CD4-positive, alpha-beta T cell treated with Interleukin-4 for 1 hour (primary cell): Measurements from ENCODE around the gene KLF1.
A peak's percentile ranks its signal among the peaks of the same experiment; 100 is the strongest.

Experiments used
- DNase-seq, 2 donors: peaks; one replicate each; pipeline ENCODE4 v3.0.0-alpha.2; 2020 to 2022

KLF1 gene

DNA sequence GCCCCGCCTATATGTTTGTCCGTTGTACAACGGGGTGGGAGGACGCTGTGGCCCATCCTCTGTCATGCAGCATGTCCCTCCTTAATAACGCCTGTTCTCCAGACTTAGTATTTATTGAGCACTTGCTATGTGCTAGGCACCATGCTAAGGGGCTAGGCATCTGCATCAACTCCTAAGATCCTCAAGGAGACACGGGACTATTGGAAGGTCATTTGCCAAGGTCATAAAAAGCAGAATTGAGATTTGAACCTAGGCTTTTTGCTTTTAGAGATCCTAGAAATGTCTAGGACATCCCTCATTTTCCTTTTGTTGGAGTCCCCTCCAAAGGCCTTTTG is 50.5 kb downstream of the KLF1 start:
- DNase-seq = no peak

DNA sequence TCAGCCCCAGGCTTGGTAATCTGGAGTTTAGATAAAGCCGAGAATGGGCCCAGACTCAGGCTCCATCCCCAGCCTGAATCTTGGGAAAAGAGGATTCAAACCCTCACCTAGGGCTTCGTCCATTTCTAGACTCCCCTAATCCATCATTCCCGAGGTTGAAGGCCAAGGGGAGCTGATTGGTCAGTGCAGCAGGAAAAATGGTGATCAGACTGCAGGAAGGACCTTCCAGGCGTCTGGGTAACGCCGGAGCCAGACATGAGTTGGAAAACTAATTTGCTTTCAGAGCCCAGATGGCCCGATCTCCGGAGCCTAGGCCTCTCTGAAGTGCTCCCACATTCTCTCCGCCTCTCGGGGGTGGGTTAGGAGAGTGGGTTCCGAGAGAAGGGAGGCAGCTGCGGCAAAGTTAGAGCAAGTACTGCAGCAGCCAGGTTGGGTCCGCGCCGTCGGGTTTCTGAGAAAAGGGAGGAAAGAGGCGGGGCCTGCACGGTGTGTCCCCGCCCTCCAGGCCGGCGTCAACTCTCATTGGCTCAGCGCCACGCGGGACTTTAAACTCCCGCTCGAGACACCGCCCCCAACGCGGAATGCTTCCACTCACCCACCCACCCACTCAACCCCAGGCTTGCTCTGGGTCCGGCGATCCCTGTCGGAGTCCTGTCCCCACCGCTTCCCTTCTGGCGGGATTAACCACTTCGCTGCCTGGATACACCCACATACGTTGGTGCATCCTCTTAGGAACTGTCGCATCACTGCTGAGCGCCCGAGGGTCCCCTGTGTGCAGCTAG is 51.8 kb downstream of the KLF1 start:
- peak; percentile 35 to 36 for DNase-seq

DNA sequence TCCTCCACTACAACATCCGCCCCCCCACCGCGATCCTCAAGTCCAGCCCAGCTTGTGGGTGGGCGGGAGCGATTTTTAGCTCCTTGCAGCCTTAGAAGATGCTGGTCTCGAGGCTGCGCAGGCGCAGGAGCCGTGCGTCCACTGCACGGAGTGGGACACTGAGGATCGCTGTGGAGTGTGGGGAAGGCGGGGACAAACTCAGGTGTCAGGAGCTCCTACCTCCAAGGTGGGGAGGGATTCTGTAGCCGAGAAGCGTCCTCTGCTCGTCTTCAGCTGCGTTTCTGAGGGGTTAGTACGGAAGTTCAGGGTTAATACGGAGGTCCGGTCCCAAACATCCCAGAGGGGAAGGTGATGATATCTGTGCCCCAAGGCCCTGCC is 52.4 kb downstream of the KLF1 start, which contains the start of gene RTBDN:
Gene RTBDN (minus strand): TSS at position 14 of the 378 bp plus-strand sequence. CDS start 4,600 bp downstream, outside the sequence.
- no peak for DNase-seq
